Inferior parietal cortex (tissue), 1 donor: ENCODE results near the gene ASNSD1.
"Not testable (repeated sequence)": the region's sequence is repeated elsewhere in the genome, so short reads cannot be mapped to it uniquely, and the experiment has no call there.

Experiments
- DNase-seq: peaks from one replicate; pipeline ENCODE4 v3.0.0-alpha.2; 2016; ENCODE audit errors: extremely low spot score

ASNSD1 gene

GRCh38 chr2:189685540-189686229 lies 24.4 kb downstream of the ASNSD1 start:
- no peak for DNase-seq

- DNase-seq: not testable (repeated sequence)
These were observed 26.5 kb downstream of the ASNSD1 start for GRCh38 chr2:189687796-189688195.

- no peak for DNase-seq
These were observed 35.0 kb downstream of the ASNSD1 start for GRCh38 chr2:189696223-189696622.

- peak; percentile 82 for DNase-seq
These were observed 37.0 kb downstream of the ASNSD1 start for GRCh38 chr2:189698020-189698887.

- no peak for DNase-seq
These were observed 39.4 kb downstream of the ASNSD1 start for GRCh38 chr2:189700681-189701080.

GRCh38 chr2:189702071-189702470 lies 40.8 kb downstream of the ASNSD1 start:
- DNase-seq: no peak

- DNase-seq: no peak
These were observed 48.4 kb downstream of the ASNSD1 start for GRCh38 chr2:189709501-189710221.

GRCh38 chr2:189717593-189717992 lies 56.3 kb downstream of the ASNSD1 start:
- DNase-seq: not testable (repeated sequence)

- DNase-seq: no peak
These were observed 58.3 kb downstream of the ASNSD1 start for GRCh38 chr2:189719571-189719970.
